ENCODE measurements around the gene TJAP1.

TJAP1 gene

DNA sequence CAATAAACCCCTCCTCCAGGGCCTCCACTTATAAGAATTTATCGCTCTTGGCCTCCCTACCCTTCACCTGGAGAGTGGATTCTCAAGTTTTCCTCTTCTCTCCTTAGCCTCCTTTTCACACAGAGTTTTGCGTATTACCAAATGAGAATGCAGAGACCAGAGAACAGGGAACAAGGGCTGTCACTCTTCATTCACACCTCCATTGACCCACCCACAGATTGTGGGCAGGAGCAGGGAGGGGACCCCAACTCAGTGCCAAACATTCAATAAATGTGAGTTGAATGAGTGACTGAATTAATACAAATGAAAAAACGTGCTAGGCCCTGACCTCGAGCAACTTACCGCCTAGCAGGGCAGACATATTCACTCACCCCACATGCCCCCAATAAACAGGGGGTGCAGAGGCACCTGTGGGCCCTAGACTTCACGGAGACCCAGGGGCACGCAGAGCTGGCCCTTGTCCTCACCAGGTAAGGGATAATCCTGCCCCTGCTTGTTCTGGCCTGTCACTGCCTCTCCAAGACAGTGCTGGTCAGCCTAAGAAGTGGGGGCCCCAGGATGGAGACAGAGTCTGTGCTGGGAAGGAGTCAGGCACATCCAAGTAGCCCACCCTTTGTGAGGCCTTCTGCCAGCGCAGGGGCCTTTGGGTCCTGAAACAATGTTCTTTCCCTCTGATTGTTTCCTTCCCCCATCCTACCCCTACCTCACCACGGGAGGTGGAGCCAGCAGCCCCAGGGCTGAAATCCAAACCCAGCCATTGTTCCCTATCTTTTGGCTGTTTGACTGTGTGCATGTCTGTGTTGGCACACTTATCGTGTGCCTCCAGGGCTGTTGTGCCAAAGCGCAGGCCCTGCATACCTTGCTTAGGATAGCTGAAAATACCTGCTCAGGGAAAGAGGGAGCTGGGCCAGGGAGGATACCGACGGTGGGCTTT, 8.4 kb upstream of the TJAP1 start:
- TF ChIP-seq POLR2A (IDR thresholded peaks at IDR 0.05; ENCODE audit: low read depth, low read length) (no peak), TAF1 (IDR thresholded peaks at IDR 0.05; ENCODE audit: borderline replicate concordance, low read depth, low read length) (no peak), POLR2AphosphoS5 (IDR thresholded peaks at IDR 0.05; ENCODE audit: low read depth, low read length) (no peak)
- DNase-seq (ENCODE audit: insufficient read length) (no peak), FAIRE-seq (no peak)

- TF ChIP-seq TAF1 (IDR thresholded peaks at IDR 0.05; ENCODE audit: borderline replicate concordance, low read depth, low read length) (no peak), POLR2AphosphoS5 (IDR thresholded peaks at IDR 0.05; ENCODE audit: low read depth, low read length) (no peak), POLR2A (IDR thresholded peaks at IDR 0.05; ENCODE audit: low read depth, low read length) (no peak)
- FAIRE-seq: no peak
- DNase-seq (ENCODE audit: insufficient read length): no peak
These were observed 7.4 kb upstream of the TJAP1 start for GRCh38 chr6:43469947-43470346.

DNA sequence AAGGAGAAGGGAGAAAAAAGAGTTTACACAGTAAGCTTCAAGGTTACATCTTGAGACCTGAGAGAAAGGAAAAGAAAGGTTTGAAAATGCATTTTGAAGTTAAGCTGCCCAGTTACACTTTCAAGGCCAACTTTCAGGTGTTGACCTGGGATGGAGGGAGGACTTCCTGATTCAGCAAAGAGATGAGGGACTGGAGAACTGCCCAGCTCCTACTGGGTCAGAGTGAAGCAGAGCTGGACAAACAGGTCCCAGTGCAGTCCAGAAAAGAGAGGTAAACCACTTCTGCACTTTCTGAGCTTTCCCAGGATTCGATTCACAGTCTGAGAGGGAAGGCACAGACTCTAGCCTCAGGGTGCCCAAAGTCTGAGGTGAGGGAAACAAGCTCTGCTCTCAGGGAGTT, 6.0 kb upstream of the TJAP1 start:
- FAIRE-seq (no peak), DNase-seq (ENCODE audit: insufficient read length) (no peak)

GRCh38 chr6:43472515-43472914, 4.9 kb upstream of the TJAP1 start:
- DNase-seq (ENCODE audit: insufficient read length) (no peak), FAIRE-seq (no peak)
- no peak for TF ChIP-seq POLR2A (IDR thresholded peaks at IDR 0.05; ENCODE audit: low read depth, low read length)
- TF ChIP-seq TAF1 (IDR thresholded peaks at IDR 0.05; ENCODE audit: borderline replicate concordance, low read depth, low read length): no peak
- TF ChIP-seq POLR2AphosphoS5 (IDR thresholded peaks at IDR 0.05; ENCODE audit: low read depth, low read length): no peak

More for the DNA sequence above, 6.0 kb upstream of the TJAP1 start:
- TF ChIP-seq POLR2A (IDR thresholded peaks at IDR 0.05; ENCODE audit: low read depth, low read length) (no peak), POLR2AphosphoS5 (IDR thresholded peaks at IDR 0.05; ENCODE audit: low read depth, low read length) (no peak), TAF1 (IDR thresholded peaks at IDR 0.05; ENCODE audit: borderline replicate concordance, low read depth, low read length) (no peak)

GRCh38 chr6:43475516-43475915, 1.9 kb upstream of the TJAP1 start:
- DNase-seq (ENCODE audit: insufficient read length) (no peak), FAIRE-seq (no peak)
- TF ChIP-seq POLR2AphosphoS5 (IDR thresholded peaks at IDR 0.05; ENCODE audit: low read depth, low read length) (no peak), TAF1 (IDR thresholded peaks at IDR 0.05; ENCODE audit: borderline replicate concordance, low read depth, low read length) (no peak)

DNA sequence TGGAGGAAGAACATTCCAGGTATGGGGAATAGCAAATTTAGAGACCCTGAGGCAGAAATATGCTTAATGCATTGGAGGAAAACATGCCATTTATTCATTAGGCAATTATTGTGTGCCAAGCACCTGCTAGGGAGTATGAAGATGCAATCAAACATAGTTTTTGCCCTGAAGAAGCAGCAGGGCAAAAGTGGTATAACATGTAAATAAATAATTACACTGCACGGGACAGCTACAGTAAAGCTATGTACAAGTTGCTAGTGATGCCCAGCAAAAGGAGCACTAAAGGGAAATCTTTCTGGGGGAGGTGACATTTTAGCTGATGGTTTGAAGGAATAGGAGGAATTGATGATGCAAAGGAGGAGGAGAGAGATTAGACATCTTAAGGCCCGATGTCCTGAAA, 624 bp upstream of the TJAP1 start:
- TF ChIP-seq POLR2AphosphoS5 (IDR thresholded peaks at IDR 0.05; ENCODE audit: low read depth, low read length) (no peak), TAF1 (IDR thresholded peaks at IDR 0.05; ENCODE audit: borderline replicate concordance, low read depth, low read length) (no peak), POLR2A (IDR thresholded peaks at IDR 0.05; ENCODE audit: low read depth, low read length) (no peak)
- FAIRE-seq (no peak), DNase-seq (ENCODE audit: insufficient read length) (no peak)

GRCh38 chr6:43478008-43478372, 620 bp downstream of the TJAP1 start:
- DNase-seq (ENCODE audit: insufficient read length) (no peak), FAIRE-seq (no peak)
- TF ChIP-seq POLR2A (IDR thresholded peaks at IDR 0.05; ENCODE audit: low read depth, low read length): no peak

- no peak for DNase-seq (ENCODE audit: insufficient read length)
- FAIRE-seq: no peak
- TF ChIP-seq POLR2AphosphoS5 (IDR thresholded peaks at IDR 0.05; ENCODE audit: low read depth, low read length) (no peak), POLR2A (IDR thresholded peaks at IDR 0.05; ENCODE audit: low read depth, low read length) (no peak), TAF1 (IDR thresholded peaks at IDR 0.05; ENCODE audit: borderline replicate concordance, low read depth, low read length) (no peak)
These were observed 3.7 kb downstream of the TJAP1 start for GRCh38 chr6:43481075-43481474.

DNA sequence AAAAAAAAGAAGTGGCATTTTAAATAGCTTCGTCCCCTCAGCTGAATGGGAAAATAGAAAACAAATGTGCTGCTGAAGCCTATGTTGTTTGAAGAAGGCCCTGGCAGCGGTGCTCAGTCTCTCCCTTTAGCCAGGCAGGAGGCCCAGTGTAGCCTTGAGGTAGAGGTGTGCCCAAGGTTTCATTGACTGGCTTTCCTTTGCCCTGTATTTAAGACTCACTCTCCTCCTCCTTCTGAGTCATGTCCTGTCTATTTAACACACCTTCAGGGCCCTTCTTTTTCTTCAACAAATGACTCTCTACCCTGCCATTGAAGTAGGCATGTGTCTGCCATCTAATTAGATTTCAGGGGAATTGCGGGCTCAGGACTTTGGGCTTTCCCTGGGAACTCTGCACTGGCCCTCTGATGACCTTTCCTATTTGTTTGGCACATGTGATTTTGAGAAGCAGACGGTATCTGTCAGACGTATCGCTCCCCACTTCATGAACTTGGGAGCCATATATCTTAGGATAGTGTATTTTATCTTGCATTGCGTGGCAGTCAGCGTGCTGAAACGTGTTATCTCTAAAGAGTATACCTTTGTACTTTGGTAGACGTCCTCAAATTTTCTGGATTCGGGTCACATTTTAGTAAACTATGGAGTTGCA, 4.3 kb downstream of the TJAP1 start:
- no peak for FAIRE-seq
- no peak for TF ChIP-seq POLR2A (IDR thresholded peaks at IDR 0.05; ENCODE audit: low read depth, low read length)
- DNase-seq (ENCODE audit: insufficient read length): no peak

DNA sequence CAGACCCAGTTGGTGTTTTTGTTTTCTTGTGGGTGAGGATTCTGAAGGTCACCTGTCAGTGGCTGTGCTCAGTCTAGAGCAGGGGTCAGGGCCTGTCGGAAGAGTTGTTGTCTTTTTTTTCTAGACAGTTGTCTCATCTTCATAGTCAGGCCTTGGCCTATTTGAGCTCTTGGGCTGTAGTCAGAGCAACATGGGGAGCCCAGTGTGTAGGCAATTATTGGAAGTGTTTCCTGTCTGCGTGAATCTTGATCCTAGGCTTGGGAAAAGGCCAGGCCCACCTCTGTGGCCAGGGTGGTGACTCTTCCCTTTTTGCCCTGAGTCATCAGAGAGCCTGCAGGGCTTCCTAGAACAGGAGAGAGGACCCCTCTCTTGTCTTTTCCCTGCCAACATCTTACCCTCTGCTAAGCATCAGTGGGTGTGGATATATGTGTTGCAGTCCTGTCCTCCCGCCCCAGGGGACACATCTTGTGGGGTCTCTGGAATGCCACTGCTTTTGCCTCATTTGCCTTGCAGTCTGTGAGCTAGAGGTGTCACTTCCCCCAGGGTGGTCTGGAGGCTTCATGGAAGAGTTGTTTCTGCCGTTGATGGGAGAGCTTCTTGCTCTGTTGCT, 11.4 kb downstream of the TJAP1 start:
- FAIRE-seq (no peak), DNase-seq (ENCODE audit: insufficient read length) (no peak)
- TF ChIP-seq POLR2AphosphoS5 (IDR thresholded peaks at IDR 0.05; ENCODE audit: low read depth, low read length) (no peak), POLR2A (IDR thresholded peaks at IDR 0.05; ENCODE audit: low read depth, low read length) (no peak)

DNA sequence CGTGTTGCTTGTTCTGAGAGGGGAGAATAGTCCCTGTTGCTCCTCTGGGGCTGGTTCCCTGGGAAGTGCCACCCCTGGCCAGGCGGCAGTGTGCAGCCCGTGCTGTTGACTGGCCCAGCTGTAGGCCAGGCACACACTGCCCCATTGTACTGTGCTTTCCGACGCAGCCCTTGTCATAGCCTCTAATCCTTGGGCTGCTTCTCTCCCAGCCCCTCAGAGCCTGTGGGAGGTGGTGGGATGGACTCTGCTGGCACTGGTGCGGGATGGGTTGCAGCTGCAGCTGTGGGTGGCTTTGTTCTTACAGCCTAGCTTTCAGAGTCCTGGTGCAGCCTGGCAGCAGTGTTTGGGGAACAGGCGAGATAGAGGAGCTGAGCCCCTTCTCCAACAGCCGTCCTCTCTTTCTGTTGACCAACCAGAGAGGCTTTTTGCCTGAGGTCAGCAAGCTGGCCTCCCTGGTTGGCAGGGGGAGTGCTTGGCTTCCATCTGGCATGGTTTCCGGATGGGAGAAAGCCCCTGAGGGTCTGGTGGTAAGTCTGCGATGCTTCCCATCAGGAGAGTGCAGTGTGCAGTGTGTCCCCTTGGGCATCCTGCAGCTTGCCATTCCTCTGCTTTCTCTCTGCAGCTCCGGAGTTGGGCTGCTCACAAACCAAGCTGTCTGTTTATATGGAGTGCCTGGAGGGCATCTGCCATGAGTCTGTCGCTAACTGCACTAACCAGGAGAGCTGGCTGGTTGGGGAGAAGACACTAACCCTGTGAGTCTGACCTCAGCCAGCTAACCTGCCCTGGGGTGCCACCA, 12.1 kb downstream of the TJAP1 start:
- TF ChIP-seq POLR2AphosphoS5 (IDR thresholded peaks at IDR 0.05; ENCODE audit: low read depth, low read length) (no peak), POLR2A (IDR thresholded peaks at IDR 0.05; ENCODE audit: low read depth, low read length) (no peak), TAF1 (IDR thresholded peaks at IDR 0.05; ENCODE audit: borderline replicate concordance, low read depth, low read length) (no peak)
- no peak for DNase-seq (ENCODE audit: insufficient read length)
- no peak for FAIRE-seq
